OCI-M1 (cell line): ENCODE measurements around the gene CRY1.

Experiments
- DNase-seq: peaks from one replicate; lab custom pipeline; 2025; lab: John Stamatoyannopoulos, UW

The CRY1 gene

GRCh38 chr12:107093417-107094182 lies at the start of gene CRY1:
TSS of gene CRY1 (minus strand) at chr12:107093549. CDS start at chr12:107092961, 588 bp downstream.
- DNase-seq: peak; percentile 95

GRCh38 chr12:107139787-107140186 lies 46.4 kb upstream of the CRY1 start:
- DNase-seq: no peak

- DNase-seq: no peak
Measured at GRCh38 chr12:107138990-107139389, 45.6 kb upstream of the CRY1 start.

GRCh38 chr12:107135177-107135576 lies 41.8 kb upstream of the CRY1 start:
- DNase-seq: no peak

- peak; percentile 67 for DNase-seq
Measured at GRCh38 chr12:107134558-107134957, 41.2 kb upstream of the CRY1 start.

GRCh38 chr12:107133462-107133861 lies 40.1 kb upstream of the CRY1 start:
- DNase-seq: no peak

GRCh38 chr12:107131832-107132616 lies 38.7 kb upstream of the CRY1 start:
- peak; percentile 71 for DNase-seq

- DNase-seq: no peak
Measured at GRCh38 chr12:107130830-107131611, 37.7 kb upstream of the CRY1 start.

GRCh38 chr12:107129315-107129930 lies 36.1 kb upstream of the CRY1 start:
- DNase-seq: no peak

- no peak for DNase-seq
Measured at GRCh38 chr12:107127482-107128430, 34.4 kb upstream of the CRY1 start.

GRCh38 chr12:107126796-107127481 lies 33.6 kb upstream of the CRY1 start:
- peak; percentile 80 for DNase-seq

- DNase-seq: no peak
Measured at GRCh38 chr12:107125833-107126232, 32.5 kb upstream of the CRY1 start.

GRCh38 chr12:107122452-107122958 lies 29.2 kb upstream of the CRY1 start:
- no peak for DNase-seq

GRCh38 chr12:107119091-107119490 lies 25.7 kb upstream of the CRY1 start:
- DNase-seq: no peak

GRCh38 chr12:107118624-107119023 lies 25.3 kb upstream of the CRY1 start:
- DNase-seq: no peak

GRCh38 chr12:107115119-107115518 lies 21.8 kb upstream of the CRY1 start:
- no peak for DNase-seq

GRCh38 chr12:107111314-107111713 lies 18.0 kb upstream of the CRY1 start:
- no peak for DNase-seq

GRCh38 chr12:107109726-107110719 lies 16.7 kb upstream of the CRY1 start:
- DNase-seq: peak; percentile 82

GRCh38 chr12:107108995-107109508 lies 15.7 kb upstream of the CRY1 start:
- DNase-seq: no peak
